Activated effector memory CD4-positive, alpha-beta T cell treated with Interleukin-2 at 50 U/mL for 16 hours (primary cell): Measurements from ENCODE around the gene MUS81.
A peak's percentile ranks its signal among the peaks of the same experiment; 100 is the strongest.

ENCODE experiments used
- DNase-seq: peaks from one replicate; pipeline ENCODE4 v3.0.0-alpha.2; 2020

Gene MUS81

DNA sequence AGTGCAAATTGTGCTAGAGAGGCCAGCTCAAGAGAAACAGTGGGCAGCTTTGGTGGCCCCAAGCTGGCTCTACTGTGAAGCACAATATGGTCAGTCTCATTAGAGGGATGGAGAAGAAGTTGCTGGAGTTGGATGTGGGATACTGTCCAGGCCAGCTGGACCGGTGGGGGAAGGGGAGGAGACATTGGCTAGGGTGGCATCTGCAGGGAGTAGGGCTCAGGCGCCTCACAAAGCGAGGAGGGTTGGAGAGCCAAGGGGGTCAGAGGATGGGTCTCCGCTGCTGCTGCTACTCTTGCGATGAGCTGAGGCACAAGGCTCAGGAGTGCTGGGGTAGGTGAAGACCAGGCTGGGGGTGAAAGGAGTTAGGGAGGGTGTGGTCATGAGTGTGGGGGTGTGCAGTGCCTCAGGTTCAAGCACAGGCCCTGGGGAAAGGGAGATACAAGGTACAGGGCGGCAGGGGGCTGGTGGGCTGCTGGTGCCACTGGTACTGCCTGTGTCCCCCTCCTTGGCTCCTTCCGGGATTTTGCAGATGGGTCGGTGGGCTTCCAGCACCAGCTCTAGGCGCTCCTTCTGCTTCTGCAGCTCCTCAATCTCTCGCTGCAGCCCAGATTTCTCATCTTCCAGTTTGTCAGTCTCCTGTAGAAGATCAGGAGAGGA is 32.6 kb downstream of the MUS81 start:
- DNase-seq, result no peak

DNA sequence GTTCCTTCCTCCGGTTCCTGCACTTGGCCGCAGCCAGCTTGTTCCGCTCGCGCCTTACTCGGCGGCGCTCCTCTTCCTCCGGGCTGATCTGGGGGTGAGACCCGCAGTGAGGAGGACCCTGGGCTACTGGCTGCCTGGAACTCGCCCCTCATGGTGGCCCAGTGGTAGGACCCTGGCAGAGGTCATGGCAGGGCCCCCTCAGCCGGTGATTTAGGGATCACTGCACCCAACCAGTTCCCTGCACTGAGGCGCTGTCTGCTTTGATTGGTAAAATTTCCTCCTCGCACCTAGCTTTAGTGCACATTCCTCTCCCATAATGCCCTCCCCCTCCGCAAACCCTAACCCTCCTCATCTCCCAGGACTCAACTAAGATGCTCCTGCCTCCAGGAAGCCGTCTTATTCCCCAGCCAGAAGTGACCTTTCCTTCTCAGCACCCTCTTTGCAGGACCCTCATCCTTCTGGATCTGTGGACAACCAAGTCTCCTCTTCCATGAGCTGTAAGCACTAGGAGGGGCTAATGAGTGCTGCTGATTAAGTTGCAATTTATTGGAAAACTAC is 33.9 kb downstream of the MUS81 start:
- DNase-seq, result no peak

DNA sequence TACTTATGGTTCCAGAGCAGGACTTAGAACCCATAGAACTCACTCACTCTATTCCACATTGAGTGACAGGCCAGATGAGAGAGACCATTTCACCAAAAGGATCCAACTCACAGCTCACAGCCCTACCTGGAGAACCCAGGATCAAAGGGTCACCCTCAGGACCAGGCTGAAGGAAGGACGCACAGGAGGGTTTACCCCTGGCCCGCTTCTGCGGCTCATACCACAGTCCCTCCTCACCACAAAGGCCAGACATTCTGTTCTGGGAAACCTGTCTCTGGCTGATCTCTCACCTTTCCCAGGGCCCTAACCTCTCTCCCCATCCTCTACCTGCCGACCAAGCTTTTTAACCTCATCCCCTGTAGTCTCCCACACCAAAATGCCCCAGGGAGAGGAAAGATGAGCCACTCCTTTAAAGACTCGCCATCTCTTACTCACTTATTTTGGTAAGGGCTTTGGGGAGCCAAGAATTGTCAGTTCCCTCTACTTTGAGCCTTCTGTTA is 35.3 kb downstream of the MUS81 start:
- DNase-seq, result no peak

DNA sequence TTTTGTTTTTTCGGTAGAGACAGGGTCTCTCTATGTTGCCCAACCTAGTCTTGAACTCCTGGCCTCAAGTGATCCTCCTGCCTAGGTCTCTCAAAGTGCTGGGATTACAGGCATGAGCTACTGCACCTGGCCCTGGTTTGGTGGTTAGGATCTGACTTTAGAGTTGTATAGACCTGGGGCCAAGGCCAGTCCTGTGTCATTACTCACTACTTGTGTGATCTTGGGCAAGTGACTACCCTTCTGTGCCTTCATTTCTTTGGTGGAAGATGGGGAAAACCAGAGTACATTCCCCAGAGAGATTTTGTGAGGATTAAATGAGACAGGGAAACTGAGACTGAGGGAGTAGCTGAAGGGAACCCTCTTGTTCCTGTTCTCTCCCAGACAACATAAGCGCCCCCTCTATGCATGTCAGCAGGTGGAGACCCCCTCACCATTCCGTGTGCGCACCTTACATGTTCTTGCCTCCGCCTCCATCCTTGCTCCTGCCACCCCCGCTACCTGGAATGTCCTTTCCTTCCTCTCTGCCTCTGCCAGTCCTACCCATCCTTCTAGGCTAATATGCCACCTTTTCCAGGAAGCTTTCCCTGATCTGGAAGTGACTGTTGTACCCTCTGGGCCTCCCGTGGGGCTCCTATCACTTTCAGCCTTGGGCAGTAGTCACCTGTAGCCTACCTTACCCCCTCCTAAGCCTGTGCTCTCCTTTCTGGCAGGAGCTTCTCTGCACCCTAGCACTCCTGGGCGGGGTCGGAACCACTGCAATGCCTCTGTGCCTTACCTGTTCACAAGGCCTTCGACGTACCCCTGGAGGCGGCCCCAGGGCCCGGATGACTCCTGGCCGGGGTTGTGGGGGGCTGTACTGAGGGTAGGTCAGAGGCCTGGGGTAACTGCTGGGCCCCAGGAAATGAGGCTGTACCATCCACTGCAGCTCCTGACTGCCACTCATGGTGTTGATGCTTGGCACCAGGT is 36.1 kb downstream of the MUS81 start:
- DNase-seq, result no peak

DNA sequence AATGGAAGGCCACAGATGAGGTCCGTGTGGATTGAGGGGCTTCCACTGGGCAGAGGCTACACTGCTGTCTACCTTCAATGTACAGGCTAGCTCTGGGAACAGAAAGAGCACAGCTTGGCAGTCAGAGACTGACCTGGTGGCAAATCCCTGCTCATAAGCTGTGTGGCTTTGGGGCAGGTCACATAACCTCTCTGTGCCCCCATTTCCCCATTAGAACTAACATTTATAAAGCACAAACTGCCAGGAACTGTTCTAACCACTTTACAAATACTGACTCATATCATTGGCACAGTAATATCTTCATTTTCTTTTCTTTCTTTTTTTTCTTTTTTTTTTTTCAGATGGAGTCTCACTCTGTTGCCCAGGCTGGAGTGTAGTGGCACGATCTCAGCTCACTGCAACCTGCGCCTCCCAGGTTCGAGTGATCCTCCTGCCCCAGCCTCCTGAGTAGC is 36.8 kb downstream of the MUS81 start:
- DNase-seq, result no peak

DNA sequence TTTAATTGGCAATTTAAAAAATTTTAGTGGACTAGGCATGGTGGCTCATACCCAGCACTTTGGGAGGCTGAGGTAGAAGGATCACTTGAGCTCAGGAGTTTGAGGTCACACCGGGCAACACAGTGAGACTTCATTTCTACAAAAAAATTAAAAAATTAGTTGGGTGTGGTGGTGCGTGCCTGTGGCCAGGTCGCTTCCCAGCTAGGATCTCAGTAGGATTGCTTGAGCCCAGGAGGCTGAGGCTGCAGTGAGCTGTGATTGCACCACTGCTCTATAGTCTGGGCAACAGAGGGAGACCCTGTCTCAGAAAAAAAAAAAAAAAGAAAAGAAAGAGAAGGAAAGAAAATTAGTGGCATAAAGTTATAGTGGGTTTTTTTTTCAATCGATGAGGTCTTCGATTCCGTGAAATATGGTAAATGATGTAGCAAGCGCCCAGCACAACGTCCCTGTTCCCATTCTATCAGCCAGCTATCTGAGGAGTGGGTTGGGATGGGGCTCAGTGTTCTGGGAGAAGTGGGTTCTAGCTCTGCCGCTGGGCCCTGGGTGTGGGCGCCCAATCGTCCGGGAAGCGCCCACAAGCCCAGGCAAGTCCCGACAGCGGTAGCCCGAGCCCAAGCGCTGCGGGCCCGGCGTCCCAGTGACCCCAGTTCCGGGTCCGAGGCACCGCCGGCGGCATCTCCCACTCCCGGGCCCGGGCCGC is 38.6 kb downstream of the MUS81 start:
- DNase-seq, result no peak

DNA sequence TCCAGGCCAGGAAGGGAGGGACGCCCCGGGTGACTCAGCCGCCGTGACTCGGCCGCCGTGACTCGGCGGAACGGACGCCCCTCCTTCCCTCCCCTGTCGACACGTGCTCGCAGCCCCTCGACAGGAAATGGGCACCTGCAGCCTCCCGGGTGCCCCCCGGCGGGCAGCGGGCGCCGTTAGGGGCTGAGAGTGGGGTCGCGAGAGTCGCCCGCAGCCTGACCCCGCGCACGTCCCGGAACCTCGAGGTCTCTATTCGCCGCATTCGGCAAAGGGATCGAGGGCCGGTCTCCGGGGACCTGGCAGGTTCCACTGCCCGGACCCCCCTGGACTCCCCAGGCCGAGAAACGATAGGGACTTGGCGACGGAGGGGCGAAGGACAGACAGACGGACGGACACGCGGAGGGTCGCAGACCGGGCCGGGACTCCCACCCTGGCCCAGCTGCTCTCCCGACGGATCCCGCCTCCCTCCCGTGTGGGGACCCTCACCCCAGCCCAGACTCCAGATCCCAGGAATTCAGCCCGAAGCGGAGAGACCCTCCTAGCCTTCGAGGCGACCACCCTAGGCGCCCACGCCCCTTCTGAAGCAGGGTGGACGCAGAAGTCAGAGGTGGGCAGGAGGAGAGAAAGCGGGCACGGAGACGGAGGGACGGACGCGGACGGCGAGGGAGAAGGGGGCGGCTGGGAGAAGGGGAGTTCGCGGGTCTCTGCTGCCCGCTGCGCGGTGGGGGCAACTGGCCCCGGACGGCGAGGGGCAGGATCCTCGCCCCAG is 39.3 kb downstream of the MUS81 start:
- DNase-seq, result peak; percentile 35

DNA sequence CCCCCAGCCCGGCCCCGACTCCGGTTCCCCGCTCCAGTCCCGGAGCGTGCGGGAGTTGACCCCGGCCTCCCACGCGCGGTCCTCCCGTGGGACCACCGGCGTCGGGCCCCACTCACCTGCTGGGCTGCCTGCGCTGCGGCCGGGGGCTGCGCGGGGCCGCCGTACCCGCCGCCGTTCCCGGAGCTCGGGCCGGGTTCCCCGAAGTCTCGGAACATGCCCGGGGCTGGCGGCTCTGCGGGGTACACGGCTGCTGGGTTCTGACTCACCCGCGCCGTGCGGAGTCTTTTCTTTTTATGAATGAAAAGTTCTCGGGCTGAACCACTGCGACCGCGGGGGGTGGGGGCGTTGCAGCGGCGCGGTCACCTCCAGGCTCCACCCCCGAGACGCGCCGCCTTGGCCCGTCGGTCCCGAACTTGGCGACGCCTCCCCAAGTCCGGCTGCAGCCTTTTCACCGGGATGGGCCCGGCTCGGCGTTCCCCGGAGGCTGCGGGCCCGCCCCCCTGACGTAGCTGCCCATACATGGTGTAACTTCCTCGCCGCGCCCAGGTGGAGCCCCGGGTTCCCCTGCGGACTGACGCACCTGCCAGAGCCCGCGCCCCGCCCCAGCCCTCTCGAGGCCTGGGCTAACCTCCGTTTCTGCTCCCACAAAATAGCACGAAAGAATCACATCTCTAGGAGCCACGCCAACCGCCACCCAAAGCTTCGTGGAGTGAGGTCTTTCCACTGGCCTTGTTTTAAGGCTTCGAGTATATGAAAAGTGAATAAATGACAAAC is 40.1 kb downstream of the MUS81 start, which contains the start of gene FOSL1:
FOSL1 (minus strand) TSS at position 264 of the 774 bp plus-strand sequence; CDS start at position 215, 49 bp downstream.
- peak; percentile 86 for DNase-seq

DNA sequence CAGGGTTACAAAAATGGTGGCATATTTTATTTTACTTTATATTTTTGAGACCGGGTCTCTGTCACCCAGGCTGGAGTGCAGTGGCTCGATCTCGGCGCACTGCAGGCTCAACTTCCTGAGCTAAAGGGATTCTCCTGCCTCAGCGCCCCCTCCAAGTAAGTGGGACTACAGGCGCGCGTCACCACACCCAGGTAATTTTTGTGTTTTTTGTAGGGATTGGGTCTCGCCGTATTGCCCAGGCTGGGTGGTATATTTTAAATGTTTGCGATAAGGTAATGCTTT is 40.6 kb downstream of the MUS81 start:
- DNase-seq, result no peak

DNA sequence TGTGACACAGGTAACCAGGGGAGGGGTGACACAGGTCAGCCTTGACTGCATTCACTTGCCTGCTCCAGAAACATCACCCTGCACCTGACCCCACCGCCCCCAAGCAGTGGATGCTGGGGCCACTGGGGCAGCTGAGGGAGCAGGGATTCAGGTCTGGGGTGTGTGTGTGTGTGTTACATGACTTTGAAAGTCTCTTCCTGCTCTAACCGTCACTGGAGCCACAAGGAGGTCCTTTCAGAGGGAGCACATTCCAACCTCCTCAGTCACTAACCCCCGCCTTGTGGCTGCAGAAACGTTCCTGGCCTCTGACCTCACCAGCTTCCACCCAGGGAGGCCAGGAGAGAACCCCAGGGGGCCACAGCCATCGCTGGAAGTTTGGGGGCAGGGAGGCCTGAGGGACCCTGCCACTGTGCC is 42.8 kb downstream of the MUS81 start:
- no peak for DNase-seq

DNA sequence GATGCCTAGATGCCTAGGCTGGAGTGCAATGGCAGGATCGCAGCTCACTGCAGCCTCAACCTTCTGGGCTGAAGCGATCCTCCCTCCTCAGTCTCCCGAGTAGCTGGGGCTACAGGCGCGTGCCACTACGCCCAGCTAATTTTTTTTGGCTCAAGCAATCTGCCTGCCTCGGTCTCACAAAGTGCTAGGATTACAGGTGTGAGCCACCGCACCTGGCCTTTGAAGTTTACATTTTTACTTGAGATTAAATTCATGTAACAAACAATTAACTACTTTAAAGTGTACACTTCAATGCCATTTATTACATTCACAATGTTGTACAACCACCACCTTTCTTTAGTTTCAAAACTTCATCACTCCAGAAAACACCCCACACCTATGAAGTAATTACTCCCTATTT is 43.5 kb downstream of the MUS81 start:
- no peak for DNase-seq

DNA sequence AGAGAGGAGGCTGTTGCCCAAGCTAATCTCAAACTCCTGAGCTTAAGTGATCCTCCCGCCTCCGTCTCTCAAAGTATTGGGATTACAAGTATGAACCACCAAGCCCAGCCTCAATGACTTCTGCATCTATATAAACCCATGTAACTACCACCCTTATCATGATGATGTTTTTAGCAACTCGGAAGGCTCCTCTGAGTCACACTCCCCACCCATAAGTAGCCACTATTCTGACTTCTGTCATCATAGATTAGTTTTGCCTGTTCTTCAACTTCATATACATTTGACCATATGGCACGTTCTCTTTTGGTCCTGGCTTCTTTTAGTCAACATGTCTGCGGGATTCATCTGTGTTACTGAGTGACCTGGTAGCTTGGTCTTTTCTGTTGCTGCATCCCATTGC is 46.4 kb downstream of the MUS81 start:
- DNase-seq, result no peak

DNA sequence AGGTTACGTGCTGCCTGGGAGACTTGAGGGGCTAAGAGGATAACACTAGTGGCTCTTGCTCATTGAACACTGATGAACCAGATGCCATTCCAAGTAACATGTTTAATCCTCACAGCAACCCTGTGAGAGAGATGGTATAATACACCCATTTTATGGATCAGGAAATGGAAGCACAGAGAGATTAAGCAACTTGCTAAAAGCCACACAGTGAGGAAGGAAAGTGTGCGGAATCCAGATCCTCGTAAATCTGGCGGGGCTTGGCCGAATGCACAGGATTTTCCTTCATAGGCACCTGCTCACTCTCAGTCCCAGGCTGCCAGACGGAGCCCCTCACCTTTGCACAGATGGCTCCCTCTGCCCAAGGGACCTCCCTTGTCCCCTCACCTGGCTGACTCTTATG is 47.6 kb downstream of the MUS81 start:
- no peak for DNase-seq

DNA sequence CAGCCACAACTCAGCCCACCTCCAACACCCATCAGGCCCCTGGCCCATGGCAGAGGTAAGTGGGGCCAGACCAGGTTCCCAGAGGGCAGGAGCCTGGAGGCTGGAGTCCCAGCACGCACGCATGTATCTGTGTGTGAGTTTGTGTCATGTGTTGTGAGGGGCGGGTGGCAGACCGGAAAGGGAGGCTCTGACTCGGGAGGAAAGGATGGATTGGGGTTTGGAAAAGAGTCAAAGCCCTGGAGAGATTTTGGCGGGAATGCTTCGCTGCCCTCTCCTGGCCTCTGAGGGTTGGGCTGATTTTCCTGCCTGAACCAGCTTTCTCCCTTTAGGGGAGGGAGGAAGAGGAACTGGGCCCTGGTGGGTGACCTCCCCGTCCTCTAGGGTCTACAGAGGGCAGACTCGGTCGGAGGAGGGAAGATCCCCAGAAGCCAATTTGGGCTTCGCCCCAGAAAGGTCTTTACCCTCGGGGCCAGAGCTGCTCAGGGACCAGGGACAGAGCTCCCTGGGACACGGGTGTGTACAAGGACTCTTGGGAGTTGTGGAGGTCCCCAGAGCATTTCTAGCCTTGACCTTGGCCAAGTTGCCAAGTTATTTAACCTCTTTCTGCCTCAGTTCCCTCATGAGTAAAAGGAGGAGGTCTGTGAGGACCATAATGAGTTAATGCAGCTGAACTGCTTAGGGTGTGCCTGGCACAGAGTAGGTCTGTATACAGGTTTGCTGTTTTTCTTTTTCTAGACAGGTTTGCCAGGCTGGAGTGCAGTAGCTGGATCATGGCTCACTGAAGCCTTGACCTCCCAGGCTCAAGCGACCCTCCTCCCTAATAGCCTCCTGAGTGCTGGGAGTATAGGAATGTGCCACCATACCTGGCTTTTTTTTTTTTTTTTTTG is 51.7 kb downstream of the MUS81 start:
- no peak for DNase-seq

DNA sequence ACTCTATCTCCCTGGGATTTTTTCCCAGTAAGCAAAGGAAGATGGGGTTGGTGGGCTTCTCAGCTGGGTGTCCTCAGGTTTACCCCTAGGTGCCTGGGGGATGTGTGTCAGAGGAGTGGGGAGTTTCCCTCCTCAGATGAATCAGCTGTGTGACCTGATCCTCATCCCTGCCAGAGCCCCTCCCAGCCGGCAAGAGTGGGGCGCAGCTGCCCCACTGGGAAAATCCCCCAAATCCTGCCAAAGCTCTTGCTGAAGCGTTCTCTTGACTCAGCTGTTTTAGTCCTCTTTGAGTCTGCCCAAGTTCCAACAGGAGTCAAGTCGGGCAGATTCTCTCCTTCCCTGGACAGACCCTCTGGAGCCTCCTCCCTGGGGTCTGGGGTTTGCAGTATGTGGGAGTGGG is 52.6 kb downstream of the MUS81 start:
- no peak for DNase-seq

DNA sequence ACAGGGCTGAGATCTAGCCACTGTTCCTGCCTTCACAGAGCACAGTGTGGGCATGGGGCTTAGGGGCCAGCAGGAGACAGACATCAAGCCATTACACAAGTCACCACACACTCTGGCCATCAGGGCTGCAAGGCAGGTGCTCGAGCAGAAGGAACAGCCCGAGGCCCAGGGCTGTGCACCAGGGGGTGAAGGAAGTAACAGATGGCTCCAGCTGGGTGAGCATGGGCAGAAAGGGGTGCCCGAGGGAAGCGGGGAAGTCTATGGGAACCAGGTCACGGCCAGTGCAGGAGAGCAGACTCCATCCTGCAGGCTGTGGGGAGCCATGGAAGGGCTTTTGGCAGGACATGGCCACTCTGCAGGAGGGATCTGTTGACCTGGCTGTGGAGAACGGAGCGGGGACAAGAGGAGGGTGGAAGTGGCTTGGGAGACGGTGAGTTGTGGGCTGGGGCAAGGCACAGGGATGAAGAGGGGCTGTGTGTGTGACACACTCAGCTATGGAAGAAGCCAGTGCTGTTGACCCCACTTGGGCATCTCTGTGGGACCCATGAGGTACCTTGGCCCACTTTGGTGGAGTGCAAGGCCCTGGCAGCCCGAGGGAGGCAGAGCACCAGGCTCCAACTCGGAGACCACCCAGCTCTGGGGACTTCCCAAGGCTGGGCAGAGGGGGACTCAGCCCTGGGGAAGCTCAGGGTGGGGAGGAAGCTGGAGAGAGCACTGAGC is 55.0 kb downstream of the MUS81 start:
- DNase-seq, result no peak

DNA sequence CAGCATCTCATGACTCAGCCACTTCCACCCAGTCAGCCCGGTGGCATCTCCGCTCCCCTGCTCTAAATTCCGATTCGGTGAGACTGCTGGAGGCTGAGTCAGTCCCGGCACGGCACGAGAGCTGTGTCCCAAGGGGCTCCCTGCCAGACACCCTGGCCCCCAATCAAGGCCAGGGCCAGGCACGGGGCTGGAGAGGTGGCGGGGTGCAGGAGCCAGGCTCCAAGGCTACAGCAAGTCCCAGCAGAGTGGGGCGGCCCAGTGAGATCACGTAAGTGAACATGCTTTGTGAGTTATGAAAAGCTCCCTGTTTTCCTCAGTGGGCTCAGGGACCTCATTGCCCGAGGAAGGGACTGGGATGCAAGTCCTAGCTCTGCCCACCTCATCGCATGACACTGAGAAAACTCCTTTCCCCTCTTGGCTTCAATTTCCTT is 55.6 kb downstream of the MUS81 start:
- no peak for DNase-seq
